NCI-H82 (cell line): ENCODE measurements around the gene CATSPERD.
"Not testable (repeated sequence)": the region's sequence is repeated elsewhere in the genome, so short reads cannot be mapped to it uniquely, and the experiment has no call there.

Experiments used
- DNase-seq: peaks from one replicate; lab custom pipeline; 2025; lab: John Stamatoyannopoulos, UW

Gene CATSPERD

DNA sequence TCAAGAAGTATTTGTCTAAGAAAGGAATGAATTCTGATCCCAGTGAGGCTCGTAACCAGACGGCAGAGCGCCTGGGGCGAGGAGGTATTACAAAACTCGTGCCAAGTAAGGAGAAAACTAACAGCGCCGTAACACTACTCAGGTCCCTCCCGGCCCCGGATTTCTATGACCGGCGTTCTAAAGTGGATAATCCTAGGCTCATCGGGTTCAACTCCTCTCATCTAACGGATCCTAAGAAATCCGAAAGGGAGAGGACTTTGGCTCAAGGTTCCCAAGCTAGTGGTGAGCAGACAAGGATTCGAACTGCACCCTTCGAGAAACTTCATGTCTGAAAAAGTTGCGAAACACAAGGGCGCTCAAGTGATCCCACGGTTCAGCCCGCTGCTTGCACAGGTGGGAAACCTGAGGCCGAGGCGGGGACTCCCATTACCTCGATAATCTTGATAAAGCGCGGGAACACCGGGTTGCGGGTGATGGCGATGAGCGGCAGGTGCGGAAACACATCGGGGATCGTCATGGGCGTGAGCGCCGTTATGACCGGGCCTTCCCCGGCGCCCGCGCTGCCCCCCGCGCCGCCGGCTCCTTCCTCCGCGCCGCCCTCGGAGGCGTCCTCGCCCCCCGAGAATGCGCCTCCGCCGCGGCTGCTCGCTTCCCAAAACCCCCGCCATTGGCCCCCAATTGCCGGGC is 1.0 kb upstream of the CATSPERD start:
- DNase-seq: peak; percentile 45

- DNase-seq: no peak
Observed at GRCh38 chr19:5727453-5728050, 7.1 kb downstream of the CATSPERD start.

DNA sequence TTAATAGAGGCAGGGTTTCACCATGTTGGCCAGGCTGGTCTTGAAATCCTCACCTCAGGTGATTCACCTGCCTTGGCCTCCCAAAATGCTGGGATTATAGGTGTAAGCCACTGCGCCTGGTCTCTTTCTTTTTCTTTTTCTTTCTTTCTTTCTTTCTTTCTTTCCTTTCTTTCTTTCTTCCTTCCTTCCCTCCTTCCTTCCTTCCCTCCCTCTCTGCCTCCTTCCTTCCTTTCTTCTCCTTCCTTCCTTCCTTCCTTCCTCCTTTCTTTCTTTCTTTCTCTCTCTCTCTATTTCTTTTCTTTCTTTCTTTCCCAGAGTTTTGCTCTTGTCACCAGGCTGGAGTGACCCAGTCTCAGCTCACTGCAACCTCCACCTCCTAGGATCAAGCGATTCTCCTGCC is 12.7 kb downstream of the CATSPERD start:
- not testable (repeated sequence) for DNase-seq

GRCh38 chr19:5738423-5738822 is 18.0 kb downstream of the CATSPERD start:
- no peak for DNase-seq

GRCh38 chr19:5742051-5742450 is 21.6 kb downstream of the CATSPERD start:
- DNase-seq: no peak

DNA sequence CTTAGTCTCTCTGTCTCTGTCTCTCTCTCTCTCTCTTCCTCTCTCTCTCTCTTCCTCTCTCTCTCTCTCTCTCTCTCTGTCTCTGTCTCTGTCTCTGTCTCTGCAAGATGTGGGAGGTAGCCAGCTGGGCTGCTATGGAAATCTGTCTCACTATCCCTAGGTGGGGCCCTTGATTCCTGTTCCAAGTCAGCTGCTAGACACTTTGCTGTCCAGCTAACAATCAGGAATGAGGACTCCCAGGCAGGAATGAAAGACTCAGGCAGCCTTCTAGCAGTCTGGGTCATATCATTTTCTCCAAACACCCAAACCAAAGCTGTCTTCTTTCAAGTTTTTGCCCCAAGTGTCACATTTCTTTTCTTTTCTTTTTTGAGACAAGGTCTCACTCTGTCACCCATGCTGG is 23.2 kb downstream of the CATSPERD start:
- no peak for DNase-seq

- not testable (repeated sequence) for DNase-seq
Observed at GRCh38 chr19:5744999-5745398, 24.6 kb downstream of the CATSPERD start.

GRCh38 chr19:5748920-5749319 is 28.5 kb downstream of the CATSPERD start:
- peak; percentile 14 for DNase-seq

DNA sequence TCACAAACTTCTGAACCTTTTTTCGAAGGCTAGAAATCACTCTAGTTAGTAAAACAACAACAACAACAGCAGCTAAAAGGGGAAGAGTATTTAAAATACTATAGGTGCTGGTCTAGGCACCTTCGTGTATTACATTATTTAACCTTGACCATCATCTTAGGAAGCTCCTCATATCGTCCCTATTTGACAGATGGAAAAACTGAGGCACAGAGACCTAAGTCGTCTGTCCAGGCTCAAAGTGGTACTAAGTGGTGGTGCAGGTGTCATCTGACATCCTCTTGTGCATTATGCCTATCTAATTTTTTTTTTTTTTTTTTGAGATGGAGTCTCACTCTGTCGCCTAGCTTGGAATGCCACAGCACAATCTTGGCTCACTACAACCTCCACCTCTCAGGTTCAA is 29.1 kb downstream of the CATSPERD start:
- DNase-seq: no peak

DNA sequence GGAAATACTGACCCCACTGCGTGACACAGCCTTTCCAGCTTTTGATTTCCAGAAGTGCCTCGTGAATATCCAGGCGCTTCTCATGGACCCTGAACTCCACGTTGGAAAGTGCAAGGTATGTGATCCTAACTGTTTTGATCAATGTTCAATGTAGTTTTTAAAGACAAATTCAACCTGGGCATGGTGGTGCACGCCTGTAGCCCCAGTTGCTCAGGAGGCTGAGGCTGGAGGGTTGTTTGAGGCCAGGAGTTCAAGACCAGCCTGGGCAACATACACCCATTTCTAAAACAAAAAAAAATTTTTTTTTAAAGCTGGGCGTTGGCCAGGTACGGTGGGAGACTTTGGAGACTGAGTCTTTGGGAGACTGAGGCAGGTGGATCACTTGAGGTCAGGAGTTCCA is 31.3 kb downstream of the CATSPERD start:
- DNase-seq: no peak

DNA sequence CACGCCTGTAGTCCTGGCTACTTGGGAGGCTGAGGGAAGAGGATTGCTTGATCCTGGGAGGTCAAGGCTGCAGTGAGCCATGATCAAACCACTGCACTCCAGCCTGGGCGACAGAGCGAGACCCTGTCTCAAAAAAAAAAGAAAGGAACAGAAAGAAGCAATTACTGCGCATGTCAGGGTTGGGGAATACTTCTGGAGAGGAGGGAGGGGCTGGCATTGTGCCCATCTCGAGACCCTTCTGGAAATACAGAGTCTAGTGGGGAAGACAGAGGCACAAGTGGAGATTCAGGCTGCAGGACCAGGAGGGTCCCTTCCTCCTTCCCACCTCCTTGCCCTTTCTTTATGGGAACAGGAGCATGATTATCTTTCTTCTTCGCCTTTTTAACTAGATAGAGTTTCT is 33.3 kb downstream of the CATSPERD start:
- no peak for DNase-seq

DNA sequence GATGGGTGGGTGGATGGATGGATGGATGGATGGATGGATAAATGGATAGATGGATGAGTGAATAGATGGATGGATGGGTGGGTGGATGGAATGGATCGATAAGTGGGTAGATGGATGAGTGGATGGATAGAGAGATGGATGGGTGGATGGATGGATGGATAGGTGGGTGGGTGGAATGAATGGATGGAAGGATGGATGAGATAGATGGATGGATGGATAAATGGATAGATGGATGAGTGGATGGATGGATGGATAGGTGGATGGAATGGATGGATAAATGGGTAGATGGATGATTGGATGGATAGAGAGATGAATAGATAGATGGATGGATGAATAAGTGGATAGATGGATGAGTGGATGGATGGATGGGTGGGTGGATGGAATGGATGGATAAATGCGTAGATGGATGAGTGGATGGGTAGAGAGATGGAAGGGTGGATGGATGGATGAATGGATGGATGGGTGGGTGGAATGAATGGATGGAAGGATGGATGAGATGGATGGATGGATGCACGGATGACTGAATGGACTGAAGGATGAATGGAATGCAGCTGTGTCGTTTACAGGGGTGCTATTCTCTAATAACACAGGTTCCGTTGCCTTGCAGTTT is 42.3 kb downstream of the CATSPERD start:
- DNase-seq: no peak

GRCh38 chr19:5765220-5765619 is 44.8 kb downstream of the CATSPERD start:
- DNase-seq: no peak

DNA sequence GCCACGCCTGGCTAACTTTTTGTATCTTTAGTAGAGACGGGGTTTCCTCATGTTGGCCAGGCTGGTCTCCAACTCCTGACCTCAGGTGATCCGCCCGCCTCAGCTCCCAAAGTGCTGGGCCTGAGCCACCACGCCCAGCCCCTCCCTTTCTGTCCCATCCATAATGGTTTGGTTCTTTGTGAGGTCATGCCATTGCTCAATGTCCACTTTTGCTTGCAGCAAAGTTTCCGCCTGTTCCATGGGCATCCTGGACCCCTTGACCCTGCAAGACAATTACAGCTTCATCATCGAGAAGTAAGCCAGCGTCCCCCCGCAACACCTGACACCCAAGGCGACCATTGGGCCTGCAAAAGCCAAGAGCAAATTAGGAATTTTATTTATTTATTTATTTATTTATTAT is 47.5 kb downstream of the CATSPERD start:
- DNase-seq: no peak

DNA sequence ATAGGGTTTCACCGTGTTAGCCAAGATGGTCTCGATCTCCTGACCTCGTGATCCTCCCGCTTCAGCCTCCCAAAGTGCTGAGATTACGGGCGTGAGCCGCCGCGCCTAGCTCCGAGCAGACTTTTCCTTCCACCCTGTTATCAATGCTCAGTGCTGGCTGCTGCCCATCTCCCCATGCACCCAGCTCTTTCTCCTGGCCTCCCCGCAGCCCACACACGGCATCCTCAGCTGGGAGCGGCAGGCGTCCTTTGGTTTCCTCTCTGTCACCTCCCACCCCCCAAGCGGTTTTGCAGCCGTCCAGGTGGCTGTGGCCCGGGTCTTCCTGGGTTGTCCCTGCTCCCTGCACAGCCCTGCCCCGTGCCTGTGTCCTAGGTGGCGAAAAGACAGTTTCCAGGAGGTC is 52.0 kb downstream of the CATSPERD start:
- no peak for DNase-seq

DNA sequence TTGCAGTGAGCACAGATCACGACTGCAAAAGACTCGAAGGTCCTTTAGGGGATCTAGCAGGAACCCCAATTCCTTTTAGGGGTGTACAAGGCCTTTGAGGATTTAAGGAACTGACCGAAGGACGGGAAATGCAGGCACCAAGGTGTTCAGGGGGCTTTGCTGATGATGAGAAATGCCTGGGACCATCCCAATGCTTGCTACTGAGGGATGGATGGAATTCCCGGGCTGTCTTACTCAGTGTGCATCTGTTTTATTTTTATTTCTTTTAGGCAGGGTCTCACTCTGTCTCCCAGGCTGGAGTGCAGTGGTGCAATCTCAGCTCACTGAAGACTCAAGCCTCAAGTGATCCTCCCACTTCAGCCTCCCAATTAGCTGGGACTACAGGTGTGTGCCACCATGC is 52.8 kb downstream of the CATSPERD start:
- no peak for DNase-seq

DNA sequence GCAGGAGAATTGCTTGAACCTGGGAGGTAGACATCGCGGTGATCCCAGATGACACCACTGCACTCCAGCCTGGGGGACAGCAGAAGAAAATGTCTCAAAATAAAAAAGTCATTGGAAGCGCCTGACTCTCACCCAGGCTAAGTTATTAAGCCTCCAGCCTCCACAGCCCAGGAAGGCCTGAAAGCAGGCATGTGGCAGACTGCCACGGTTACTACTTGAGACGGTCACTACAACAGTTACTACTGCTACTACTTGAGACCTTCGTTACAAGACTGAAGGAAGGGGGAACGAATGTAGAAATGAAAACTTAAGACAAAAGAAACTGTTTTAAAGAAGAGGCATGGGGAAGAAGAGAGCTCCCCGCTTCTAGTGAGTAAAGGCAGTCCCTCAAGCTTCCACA is 54.5 kb downstream of the CATSPERD start:
- DNase-seq: no peak

GRCh38 chr19:5775668-5776309 is 55.4 kb downstream of the CATSPERD start:
- no peak for DNase-seq

- no peak for DNase-seq
Observed at GRCh38 chr19:5778402-5778801, 58.0 kb downstream of the CATSPERD start.

- not testable (repeated sequence) for DNase-seq
Observed at GRCh38 chr19:5780916-5781315, 60.5 kb downstream of the CATSPERD start.

DNA sequence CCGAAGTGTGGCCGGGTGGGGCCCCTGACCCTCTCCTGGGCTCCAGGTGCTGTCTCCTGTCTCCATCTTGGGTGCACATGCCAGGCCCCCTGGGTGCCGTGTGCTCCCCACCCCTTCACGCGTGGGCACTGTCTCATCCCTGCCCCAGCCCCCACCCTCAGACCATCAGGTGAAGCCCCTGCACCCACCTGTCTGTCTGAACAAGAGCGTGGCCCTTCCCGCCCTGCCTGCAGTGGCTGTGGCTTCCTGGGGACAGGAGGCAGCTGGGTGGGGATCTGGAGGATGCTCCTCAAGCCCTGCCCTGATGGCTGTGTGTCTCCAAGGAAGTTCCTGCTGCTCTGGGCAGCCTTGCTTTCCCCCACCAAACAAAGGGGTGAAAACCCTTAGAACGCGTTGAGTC is 61.9 kb downstream of the CATSPERD start:
- DNase-seq: no peak

DNA sequence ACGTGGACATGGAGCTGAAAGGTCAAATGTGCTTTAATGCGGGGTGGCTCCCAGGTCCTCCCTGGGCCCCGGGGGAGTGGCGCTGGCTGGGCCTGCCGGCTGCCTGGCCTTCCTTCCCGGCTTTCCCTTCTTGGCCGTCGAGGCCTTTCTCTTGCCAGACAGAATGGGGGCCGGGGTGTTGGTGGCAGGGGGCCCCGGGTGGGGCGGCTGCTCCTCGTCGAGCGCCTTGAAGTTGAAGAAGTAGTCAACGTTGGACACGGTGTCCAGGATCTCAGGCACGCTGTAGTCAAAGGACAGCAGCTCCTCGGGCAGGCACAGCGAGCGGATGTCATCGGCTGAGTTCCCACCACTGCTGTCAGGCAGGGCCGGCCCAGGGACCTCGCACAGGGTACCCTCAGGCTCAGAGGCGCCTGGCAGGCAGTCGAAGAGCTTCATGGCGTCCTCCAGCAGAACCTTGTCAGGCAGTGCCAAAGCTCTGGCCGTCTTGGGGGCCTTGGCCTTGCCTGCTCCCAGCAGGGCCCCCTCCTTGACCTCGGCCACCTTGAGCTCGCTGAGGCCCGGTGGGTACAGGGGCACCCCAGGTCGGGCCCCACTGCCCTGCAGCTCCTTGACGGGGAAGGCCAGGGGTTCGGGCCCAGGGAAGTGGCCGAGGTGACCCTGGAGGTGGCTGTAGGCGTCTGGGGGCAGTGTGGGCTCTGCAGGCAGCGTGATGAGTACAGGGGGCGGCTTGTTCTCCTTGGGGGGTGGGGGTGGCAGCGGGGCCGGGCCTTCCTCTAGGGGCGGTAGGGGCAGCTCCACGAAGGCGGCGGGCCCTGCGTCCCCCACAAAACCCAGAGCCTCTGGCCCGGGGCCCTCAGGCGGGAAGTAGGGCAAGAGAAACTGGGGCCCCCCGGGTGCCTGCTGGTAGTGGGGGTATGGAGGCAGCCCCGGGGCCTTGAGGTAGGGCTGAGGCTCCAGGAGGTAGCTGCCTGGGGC is 62.8 kb downstream of the CATSPERD start:
- DNase-seq: no peak
